HG03103 (cell line): ENCODE results near the gene OPA3.
A peak's percentile ranks its signal among the peaks of the same experiment; 100 is the strongest.
"Not testable (repeated sequence)": the region's sequence is repeated elsewhere in the genome, so short reads cannot be mapped to it uniquely, and the experiment has no call there.

Experiments
- ATAC-seq: cut with Tn5 transposase; IDR thresholded peaks from one replicate; pipeline ENCODE4 v1.9.1; 2021; ENCODE audit warnings: low read depth; ENCODE audit not compliant: unreplicated experiment

The OPA3 gene

GRCh38 chr19:45523642-45524256, 60.9 kb downstream of the OPA3 start:
- no peak for ATAC-seq

GRCh38 chr19:45522010-45522941, 62.3 kb downstream of the OPA3 start:
- ATAC-seq, result no peak

DNA sequence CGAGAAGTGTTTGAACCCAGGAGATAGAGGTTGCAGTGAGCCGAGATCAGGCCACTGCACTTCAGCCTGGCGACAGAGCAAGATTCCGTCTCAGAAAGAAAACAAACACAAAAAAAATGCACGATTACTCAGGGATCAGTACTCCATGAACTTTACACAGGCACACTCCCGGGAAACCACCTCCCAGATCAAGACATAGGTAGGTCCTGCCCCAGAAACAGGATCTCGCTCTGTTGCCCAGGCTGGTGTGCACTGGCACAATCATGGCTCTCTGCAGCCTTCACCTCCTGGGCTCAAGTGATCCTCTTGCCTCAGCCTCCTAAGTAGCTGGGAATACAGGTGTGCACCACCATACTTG, 66.2 kb downstream of the OPA3 start:
- ATAC-seq, result no peak

DNA sequence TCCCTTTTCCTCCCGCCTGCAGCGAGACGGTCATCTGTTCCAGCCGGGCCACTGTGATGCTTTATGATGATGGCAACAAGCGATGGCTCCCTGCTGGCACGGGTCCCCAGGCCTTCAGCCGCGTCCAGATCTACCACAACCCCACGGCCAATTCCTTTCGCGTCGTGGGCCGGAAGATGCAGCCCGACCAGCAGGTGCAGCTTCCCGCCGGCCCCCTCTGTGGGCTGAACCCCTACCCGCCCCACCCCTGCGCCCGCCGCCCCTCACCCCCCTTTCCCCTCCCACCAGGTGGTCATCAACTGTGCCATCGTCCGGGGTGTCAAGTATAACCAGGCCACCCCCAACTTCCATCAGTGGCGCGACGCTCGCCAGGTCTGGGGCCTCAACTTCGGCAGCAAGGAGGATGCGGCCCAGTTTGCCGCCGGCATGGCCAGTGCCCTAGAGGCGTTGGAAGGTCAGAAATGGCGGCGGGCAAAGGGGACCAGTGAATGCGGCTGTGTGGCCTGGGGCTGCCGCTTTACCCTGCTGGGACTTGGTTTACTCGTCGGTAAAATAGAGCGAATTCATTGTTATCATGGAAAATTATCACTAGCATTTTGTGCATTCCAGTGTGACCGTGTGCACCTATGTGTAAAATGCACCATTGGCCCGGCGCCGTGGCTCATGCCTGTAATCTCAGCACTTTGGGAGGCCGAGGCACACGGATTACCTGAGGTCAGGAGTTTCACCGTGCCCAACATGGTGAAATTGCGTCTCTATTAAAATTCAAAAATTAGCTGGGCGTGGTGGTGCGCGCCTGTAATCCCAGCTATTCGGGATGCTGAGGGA, 66.7 kb downstream of the OPA3 start:
- no peak for ATAC-seq

GRCh38 chr19:45517238-45517637, 67.4 kb downstream of the OPA3 start:
- no peak for ATAC-seq

DNA sequence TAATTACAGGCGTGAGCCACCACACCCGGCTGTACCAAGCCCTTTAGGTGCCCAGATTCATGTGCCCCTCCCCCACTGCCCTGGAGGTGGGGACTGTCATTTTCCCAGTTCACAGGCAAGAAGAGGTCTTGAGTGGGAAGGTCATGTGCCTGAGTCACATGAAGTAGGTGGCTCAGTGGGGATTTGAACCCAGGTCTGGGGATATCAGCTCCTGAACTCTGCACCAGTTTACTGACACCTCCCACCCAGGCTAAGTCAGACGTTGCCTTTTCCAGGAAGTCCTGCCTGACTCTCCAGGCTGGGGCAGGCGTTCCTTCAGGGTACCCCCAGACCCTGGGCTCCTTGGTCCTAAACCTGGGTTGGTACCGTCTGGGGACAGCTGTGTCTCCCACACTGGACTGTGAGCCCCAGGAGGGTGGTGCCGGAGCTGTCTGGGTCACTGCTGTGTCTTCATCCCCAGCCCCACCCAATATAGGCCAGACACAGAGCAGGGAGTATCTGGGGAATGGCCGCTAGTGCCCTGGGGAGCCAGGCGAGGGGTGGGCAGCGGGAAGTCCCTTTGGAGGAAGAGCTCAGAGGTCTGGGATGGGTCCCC, 68.7 kb downstream of the OPA3 start:
- no peak for ATAC-seq

DNA sequence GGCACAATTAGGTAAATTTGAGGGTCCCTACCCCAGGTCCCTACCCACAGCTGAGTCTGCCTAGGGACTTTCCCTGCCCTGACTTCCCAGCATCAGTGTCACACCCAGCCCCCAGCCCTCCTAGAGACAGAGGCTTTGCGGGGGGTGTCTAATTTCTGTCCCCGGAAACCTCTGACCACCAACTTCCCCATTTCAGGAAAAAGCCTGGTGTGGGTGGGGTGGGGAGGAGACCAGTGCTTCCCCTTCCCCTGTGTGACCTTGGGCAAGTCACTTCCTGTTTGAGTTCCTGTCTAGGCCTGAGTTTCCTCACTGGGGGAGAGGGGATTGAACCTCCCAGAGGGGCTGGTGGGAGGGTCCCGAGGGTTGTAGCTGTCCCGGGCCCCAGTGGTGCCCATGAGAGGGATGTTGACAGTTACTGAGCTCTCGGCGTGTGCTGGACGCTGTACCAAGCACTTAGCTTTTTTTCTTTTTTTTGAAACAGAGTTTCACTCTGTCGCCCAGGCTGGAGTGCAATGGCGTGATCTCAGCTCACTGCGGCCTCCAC, 69.4 kb downstream of the OPA3 start:
- no peak for ATAC-seq

DNA sequence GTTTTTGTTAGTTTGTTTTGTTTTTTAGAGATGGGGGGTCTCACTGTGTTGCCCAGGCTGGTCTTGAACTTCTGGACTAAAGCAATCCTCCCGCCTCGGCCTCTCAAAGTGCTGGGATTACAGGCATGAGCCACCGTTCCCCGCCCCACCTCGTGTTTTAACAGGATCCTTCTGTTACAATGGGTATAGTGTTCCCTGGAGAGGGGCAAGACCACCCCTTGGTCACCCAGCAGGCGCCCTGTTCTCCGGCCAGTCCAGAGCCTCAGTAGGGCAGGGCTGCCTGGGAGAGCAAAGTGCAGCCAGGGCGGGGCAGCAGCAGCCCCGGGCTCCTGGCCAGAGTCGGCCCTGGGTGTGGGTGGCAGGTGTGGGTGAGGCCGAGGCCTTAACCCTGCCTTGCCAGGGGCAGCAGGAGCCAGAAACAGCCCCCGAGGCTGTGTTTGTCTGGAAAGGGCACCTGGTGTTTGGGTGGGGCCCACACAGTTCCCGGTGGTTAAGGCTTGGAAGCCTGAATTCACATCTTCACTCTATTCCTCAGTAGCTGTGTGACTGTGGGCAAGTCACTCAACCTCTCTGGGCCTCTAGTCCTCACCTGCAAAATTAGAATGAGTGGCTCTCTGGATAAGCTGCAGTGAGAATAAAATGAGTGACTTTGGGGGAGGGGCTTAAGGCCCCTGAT, 70.1 kb downstream of the OPA3 start:
- ATAC-seq, result no peak

DNA sequence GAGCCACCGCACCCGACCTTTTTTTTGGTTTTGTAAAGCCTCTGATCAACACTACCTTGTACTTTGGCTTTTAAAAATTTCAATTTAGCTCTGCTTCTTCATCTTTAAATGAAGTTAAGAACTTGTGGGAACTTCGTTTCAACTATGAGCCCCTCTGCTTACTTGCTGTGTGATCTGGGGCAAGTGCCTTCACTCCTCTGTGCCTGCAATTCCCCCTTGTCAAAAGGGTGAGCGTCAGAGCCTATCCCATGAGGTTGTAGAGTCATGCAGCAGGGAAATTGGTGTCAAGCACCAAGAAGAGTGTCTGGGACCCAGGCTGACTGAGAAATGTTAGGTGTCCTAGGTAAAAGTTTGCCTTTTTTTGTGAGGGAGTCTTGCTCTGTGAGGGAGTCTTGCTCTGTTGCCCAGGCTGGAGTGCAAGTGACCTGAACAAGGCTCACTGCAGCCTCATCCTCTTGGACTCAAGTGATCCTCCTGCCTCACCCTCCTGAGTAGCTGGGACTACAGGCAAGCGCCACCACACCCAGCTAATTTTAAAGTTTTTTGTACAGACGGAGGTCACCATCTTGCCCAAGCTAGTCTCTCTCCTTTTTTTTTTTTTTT, 71.6 kb downstream of the OPA3 start:
- ATAC-seq, result no peak

DNA sequence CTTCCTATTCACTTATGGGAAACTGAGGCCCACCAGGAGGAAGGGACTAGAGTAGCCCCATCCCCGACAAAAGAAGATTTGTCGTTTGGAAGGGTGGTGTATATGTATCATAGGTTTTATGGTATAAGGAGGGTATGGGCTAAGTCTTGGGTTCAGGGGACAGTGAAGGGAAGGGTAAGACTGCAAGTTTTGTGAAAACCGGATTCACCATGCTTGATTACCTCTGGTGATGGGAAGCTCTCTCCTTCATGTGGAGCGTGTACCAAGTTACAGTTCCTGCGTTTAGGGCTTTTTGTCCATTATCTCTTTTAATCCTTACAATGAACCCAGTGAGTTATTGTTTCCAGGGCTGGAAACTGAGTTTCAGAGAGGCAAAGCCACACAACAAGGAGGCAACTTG, 73.5 kb downstream of the OPA3 start:
- ATAC-seq, result no peak

- not testable (repeated sequence) for ATAC-seq
Observed at GRCh38 chr19:45510352-45510751, 74.2 kb downstream of the OPA3 start.

DNA sequence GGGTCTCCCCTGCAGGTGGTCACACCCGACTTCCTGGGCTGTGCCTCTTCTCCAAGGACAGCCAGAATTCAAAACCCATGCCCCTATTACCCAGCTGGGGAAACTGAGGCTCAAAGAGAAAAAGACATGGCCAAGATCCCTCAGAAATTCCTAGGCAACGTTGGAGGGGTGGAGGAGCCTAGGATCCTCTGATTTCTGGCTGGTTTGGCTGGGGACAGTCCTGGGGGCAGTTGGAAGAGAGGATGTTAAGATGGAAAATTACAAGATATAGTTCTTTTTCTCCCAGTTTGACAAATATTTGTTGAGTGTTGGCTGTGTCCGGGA, 74.9 kb downstream of the OPA3 start:
- ATAC-seq, result no peak

DNA sequence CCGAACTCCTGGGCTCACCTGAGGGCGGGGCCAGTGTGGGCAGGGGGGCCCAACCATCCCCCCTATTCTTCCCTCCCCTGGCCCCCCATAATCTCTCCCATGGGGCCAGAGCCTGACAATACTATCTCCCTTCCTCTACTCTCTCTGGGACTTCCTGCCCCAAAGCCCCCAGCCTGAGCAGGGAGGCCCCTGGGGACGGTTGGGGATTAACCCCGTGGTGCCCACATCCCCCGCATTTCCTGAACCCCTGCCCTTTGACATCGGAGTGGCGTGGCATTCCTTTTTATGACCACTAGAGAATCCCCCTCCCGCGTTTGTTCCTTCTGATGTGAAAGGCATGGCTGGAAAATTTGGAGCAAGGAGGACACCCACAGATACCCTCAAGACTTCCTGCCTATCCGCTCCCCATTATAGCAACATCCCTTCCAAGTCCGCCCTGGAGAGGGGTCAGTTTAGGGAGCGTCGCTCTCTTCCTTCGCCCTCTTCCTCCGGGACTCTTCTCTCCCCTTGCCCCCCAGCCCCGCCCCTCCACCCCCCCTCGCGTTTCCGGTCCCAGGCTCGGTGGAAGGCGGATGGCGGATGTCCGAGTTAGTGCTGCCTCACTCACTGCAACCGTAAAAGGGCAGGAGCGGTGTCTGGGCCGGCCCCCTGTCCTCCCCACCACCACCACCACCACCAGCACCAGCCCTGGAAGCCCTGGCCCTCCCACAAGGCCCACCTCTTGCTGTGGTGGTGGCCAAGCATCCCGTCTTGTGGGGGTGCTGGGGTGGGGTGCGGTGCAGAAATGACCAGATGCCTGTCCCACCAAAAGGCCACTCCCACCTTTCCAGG, 75.5 kb downstream of the OPA3 start:
- no peak for ATAC-seq

DNA sequence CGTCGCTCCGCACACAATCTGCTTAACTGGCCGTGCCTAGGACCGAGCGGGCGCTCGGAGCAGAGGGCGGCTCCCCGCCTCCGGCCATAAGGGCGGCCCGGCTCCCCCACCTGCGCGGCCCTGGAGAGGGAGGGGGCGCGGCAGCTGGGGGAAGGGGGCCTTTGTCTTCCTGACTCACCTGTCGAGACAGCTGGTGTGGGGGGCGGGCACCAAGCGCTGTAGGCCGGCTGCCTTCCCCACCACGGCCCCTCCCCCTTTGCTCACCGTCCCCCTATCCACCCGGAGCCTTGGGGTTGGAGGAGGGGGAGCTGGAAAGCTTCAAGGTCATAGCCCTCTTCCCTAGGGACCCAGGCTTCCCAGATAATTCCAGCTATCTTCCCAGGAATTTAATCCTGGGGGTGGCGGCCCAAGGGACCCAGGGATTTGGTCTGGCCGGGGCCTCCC, 76.2 kb downstream of the OPA3 start:
- no peak for ATAC-seq

GRCh38 chr19:45507872-45508416, 76.7 kb downstream of the OPA3 start:
- no peak for ATAC-seq

DNA sequence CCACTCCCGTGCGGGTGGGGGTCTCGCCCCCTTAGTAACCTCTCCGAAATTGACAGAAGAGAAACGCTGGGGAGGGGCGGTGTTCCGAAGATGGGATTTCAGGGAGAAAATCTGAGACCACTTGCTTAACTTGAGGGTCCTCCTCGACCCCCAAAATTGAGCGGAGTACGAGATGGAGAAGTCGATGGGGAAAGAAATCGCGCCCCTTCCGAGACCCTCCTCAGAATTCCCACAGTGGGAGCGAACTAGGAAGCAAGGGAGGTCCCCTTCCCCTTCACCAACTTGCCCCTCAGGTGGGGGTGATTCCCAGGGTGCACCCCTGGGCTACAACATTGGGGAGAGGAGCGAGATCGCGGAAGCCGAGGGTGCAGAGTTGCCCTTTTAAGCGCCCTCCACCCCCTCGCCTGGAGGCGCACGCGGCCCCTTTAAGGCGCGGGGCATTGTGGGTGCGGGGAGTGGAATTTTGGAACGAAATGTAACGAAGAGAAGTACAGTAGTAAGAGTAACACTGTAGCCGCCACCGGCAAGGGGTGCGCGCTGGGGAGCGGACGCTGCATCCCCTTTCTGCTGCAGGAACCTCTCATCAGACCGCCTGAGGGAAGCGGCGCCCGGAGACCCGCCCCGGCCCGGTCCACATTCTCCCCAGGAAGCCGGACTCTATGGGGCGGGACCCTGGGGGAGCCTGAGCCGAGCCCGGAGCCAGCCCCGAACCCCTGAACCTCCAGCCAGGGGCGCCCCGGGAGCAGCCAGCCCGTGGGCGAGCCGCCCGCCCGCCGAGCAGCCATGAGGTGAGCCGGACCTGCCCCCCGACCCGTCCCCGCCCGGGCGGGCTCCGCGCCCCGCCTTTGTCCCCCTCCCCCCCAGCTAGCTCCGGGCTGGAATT, 77.4 kb downstream of the OPA3 start, which contains the start of gene VASP:
Gene VASP, plus strand, starts transcription at position 491 of the 883 bp plus-strand sequence. Its CDS starts 293 bp downstream, at position 784.
- peak; percentile 34 for ATAC-seq

- ATAC-seq, result peak; percentile 47
Observed at GRCh38 chr19:45506246-45506988, 78.2 kb downstream of the OPA3 start.
